HEK293 (cell line): ENCODE data around the gene IFNG.

Experiments
- CTCF ChIP-seq: fragments of 450-650 bp; formaldehyde crosslinking; IDR thresholded peaks from 2 replicates; pipeline ENCODE4 v1.5.1; 2016; ENCODE audit warnings: missing biosample characterization, missing genetic modification characterization
- HIC1 ChIP-seq: fragments of 450-650 bp; formaldehyde crosslinking; IDR thresholded peaks from 2 replicates; pipeline ENCODE4 v1.5.1; 2016; ENCODE audit warnings: missing biosample characterization, missing genetic modification characterization
- PRDM1 ChIP-seq: fragments of 450-650 bp; formaldehyde crosslinking; IDR thresholded peaks from 2 replicates; pipeline ENCODE4; 2016; ENCODE audit warnings: missing biosample characterization, missing genetic modification characterization
- SCRT2 ChIP-seq: fragments of 450-650 bp; formaldehyde crosslinking; IDR thresholded peaks from 2 replicates; pipeline ENCODE4 v1.5.1; 2016; ENCODE audit warnings: missing biosample characterization, missing genetic modification characterization
- ZNF426 ChIP-seq: fragments of 450-650 bp; formaldehyde crosslinking; IDR thresholded peaks from 2 replicates; pipeline ENCODE4 v1.5.1; 2017; ENCODE audit warnings: missing biosample characterization, missing genetic modification characterization, mild to moderate bottlenecking, inconsistent platforms, moderate library complexity
- ZSCAN16 ChIP-seq: fragments of 450-650 bp; formaldehyde crosslinking; IDR thresholded peaks from 2 replicates; pipeline ENCODE4 v1.5.1; 2016; ENCODE audit warnings: missing biosample characterization, missing genetic modification characterization

GRCh38 chr12:68118096-68118755 is 41.3 kb downstream of the IFNG start:
- TF ChIP-seq HIC1 (tag by site-specific recombination) (no peak), PRDM1 (tag by site-specific recombination) (no peak), SCRT2 (no peak), CTCF (tag by site-specific recombination) (no peak), ZSCAN16 (tag by site-specific recombination) (no peak), ZNF426 (tag by site-specific recombination) (no peak)
